ENCODE results near the gene TTC4. TPM values are rescaled to one million over a fixed set of nuclear protein-coding genes. Genes with fewer than 3 reads are reported as not detected.

TTC4 gene
- total and polyA plus RNA-seq, 2 experiments from 2014 or later, result 25.1 to 33.6 TPM

DNA sequence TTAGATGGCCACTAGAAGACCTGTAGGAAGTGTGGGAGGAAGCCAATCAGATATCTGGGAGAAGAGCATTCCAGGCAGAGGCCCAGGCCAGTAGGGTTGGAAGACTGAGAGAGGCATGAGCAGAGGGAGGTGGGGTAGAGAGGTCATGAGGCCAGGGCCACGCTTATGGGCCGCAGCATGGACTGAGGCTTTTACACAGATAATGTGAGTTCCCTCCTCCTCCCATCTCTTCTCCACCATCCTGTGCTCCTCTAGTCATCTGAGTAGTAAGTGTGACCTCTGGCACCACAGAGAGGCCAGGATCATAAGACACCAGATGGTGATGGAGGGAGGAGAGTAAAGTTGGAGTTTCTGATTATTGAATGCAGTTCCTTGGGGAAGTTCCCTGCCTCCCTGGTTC lies 68.4 kb downstream of the TTC4 start (continued):
- TF ChIP-seq, protein P1, sequence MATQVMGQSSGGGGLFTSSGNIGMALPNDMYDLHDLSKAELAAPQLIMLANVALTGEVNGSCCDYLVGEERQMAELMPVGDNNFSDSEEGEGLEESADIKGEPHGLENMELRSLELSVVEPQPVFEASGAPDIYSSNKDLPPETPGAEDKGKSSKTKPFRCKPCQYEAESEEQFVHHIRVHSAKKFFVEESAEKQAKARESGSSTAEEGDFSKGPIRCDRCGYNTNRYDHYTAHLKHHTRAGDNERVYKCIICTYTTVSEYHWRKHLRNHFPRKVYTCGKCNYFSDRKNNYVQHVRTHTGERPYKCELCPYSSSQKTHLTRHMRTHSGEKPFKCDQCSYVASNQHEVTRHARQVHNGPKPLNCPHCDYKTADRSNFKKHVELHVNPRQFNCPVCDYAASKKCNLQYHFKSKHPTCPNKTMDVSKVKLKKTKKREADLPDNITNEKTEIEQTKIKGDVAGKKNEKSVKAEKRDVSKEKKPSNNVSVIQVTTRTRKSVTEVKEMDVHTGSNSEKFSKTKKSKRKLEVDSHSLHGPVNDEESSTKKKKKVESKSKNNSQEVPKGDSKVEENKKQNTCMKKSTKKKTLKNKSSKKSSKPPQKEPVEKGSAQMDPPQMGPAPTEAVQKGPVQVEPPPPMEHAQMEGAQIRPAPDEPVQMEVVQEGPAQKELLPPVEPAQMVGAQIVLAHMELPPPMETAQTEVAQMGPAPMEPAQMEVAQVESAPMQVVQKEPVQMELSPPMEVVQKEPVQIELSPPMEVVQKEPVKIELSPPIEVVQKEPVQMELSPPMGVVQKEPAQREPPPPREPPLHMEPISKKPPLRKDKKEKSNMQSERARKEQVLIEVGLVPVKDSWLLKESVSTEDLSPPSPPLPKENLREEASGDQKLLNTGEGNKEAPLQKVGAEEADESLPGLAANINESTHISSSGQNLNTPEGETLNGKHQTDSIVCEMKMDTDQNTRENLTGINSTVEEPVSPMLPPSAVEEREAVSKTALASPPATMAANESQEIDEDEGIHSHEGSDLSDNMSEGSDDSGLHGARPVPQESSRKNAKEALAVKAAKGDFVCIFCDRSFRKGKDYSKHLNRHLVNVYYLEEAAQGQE (IDR thresholded peaks at IDR 0.05; ENCODE audit: unreplicated experiment), result no peak
- TF ChIP-seq, protein P2, sequence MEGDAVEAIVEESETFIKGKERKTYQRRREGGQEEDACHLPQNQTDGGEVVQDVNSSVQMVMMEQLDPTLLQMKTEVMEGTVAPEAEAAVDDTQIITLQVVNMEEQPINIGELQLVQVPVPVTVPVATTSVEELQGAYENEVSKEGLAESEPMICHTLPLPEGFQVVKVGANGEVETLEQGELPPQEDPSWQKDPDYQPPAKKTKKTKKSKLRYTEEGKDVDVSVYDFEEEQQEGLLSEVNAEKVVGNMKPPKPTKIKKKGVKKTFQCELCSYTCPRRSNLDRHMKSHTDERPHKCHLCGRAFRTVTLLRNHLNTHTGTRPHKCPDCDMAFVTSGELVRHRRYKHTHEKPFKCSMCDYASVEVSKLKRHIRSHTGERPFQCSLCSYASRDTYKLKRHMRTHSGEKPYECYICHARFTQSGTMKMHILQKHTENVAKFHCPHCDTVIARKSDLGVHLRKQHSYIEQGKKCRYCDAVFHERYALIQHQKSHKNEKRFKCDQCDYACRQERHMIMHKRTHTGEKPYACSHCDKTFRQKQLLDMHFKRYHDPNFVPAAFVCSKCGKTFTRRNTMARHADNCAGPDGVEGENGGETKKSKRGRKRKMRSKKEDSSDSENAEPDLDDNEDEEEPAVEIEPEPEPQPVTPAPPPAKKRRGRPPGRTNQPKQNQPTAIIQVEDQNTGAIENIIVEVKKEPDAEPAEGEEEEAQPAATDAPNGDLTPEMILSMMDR (conservative IDR thresholded peaks at IDR 0.05; ENCODE audit: low read depth in 2 of 2), result no peak
- no peak for TF ChIP-seq JUNB (IDR thresholded peaks at IDR 0.05; ENCODE audit: unreplicated experiment)
- TF ChIP-seq NANOG (IDR thresholded peaks at IDR 0.05; ENCODE audit: borderline replicate concordance), result no peak

DNA sequence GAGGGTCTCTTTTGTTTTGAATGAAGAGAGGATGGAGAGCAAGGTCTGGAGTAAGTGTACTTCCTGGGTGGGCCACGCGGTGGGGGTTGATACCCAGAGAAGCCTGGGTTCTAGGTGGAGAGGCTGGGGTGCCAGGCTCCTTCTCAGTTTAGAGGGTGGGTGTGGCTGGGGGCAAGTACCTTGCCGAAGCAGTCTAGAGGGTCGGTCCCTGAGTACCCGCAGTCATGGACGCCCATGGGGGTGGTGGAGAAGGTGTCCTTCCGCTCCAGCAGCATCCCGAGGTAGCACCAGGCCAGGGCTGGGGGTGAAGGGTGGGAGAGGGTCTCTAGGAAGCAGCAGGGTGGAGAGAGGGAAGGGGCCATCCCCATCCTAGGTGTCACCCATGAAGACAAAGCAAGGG lies 71.1 kb downstream of the TTC4 start:
- H3K4me3 Mint-ChIP-seq, result no peak overlapping the region
- H3K9me3 Mint-ChIP-seq, result peaks cover under 1% of the 10 kb centered on the region; the same call in 1 of the 3 replicates
- TF ChIP-seq STAT1 (IDR thresholded peaks at IDR 0.05; ENCODE audit: unreplicated experiment), result no peak
- TF ChIP-seq NANOG (IDR thresholded peaks at IDR 0.05; ENCODE audit: borderline replicate concordance), result no peak
- TF ChIP-seq CREB1 (CRISPR knock-in tag; IDR thresholded peaks at IDR 0.05; ENCODE audit: low read depth), result no peak
- no peak for TF ChIP-seq ZNF331 (CRISPR knock-in tag; IDR thresholded peaks at IDR 0.05; ENCODE audit: low read depth)
- Histone ChIP-seq H2AFZ (no peak overlapping the region), H3K27ac (ENCODE audit: low read depth) (no peak overlapping the region), H3F3A (replicated peaks; ENCODE audit: low read depth) (peaks cover 2% of the 10 kb centered on the region), H4K20me1 (replicated peaks; ENCODE audit: insufficient read depth) (0 out of 2 replicates have a peak, but pooled peaks cover 2% of the 10 kb centered on the region), H3K79me2 (replicated peaks; ENCODE audit: insufficient read depth) (no peaks in the 10 kb centered on the region), H3K36me3 (ENCODE audit: insufficient read depth) (no peaks in the 10 kb centered on the region), H3K27me3 (ENCODE audit: insufficient read depth) (peaks cover 20% of the 10 kb centered on the region), H3K4me3 (no peak overlapping the region), H3K4me2 (no peak overlapping the region), H3K4me1 (ENCODE audit: insufficient read depth) (peaks cover 15% of the 10 kb centered on the region; the same call in 1 of the 2 replicates), H3K9me2 (ENCODE audit: insufficient read depth) (no peaks in the 10 kb centered on the region)
- peaks cover 20% of the 10 kb centered on the region for H3K27me3 Mint-ChIP-seq (ENCODE audit: insufficient read depth, low read depth, poor library complexity)
- H3K36me3 Mint-ChIP-seq (ENCODE audit: low read depth), result no peaks in the 10 kb centered on the region; the same call in 2 of the 3 replicates
- peaks cover 21% of the 10 kb centered on the region for H3K4me1 Mint-ChIP-seq
- H3K27ac Mint-ChIP-seq, result no peak overlapping the region
- ATAC-seq (no peak), DNase-seq (ENCODE audit: low spot score) (no peak)

DNA sequence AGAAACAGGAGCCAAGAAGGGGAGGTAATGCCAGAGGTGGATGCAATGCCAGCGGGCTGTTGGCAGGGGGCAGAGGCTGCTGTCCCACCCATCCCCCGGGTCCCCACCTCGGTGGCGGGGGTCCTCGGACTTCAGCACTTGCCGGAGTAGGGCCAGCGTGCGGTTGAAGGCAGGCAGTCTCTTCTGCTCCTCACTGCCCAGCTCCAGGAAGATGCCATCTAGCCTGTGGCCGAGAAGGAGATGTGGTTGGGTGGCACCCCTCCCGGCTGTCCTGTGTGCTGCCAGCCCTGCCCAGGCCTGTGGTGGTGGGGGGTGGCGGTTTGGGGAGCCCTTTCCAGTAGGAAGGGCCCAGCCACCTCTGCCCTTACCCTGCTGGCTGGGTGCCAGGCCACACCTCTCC lies 71.9 kb downstream of the TTC4 start:
- H3K27ac Mint-ChIP-seq, result no peak overlapping the region
- no peaks in the 10 kb centered on the region for H3K9me2 ChIP-seq (ENCODE audit: insufficient read depth)
- H3K27me3 ChIP-seq (ENCODE audit: insufficient read depth), result peaks cover 11% of the 10 kb centered on the region
- H3K4me1 Mint-ChIP-seq, result peaks cover 20% of the 10 kb centered on the region
- H3K79me2 ChIP-seq (replicated peaks; ENCODE audit: insufficient read depth), result no peaks in the 10 kb centered on the region
- H3K36me3 ChIP-seq (ENCODE audit: insufficient read depth), result no peaks in the 10 kb centered on the region
- DNase-seq (ENCODE audit: low spot score) (no peak), ATAC-seq (no peak)
- no peaks in the 10 kb centered on the region for H4K20me1 ChIP-seq (replicated peaks; ENCODE audit: insufficient read depth)
- H3F3A ChIP-seq (replicated peaks; ENCODE audit: low read depth), result no peaks in the 10 kb centered on the region
- peaks cover 15% of the 10 kb centered on the region; the same call in 1 of the 2 replicates for H3K4me1 ChIP-seq (ENCODE audit: insufficient read depth)
- no peak overlapping the region for H3K27ac ChIP-seq (ENCODE audit: low read depth)
- H3K4me3 Mint-ChIP-seq, result no peak overlapping the region
- no peak overlapping the region for H3K4me3 ChIP-seq
- peaks cover 13% of the 10 kb centered on the region for H3K27me3 Mint-ChIP-seq (ENCODE audit: insufficient read depth, low read depth, poor library complexity)
- H3K9me3 Mint-ChIP-seq, result peaks cover 4% of the 10 kb centered on the region; the same call in 2 of the 3 replicates
- H3K36me3 Mint-ChIP-seq (ENCODE audit: low read depth), result no peaks in the 10 kb centered on the region
- H3K4me2 ChIP-seq, result no peak overlapping the region
- no peak overlapping the region for H2AFZ ChIP-seq
- TF ChIP-seq EZH2phosphoT487 (IDR thresholded peaks at IDR 0.05; ENCODE audit: unreplicated experiment), result no peak
- TF ChIP-seq, protein P3, sequence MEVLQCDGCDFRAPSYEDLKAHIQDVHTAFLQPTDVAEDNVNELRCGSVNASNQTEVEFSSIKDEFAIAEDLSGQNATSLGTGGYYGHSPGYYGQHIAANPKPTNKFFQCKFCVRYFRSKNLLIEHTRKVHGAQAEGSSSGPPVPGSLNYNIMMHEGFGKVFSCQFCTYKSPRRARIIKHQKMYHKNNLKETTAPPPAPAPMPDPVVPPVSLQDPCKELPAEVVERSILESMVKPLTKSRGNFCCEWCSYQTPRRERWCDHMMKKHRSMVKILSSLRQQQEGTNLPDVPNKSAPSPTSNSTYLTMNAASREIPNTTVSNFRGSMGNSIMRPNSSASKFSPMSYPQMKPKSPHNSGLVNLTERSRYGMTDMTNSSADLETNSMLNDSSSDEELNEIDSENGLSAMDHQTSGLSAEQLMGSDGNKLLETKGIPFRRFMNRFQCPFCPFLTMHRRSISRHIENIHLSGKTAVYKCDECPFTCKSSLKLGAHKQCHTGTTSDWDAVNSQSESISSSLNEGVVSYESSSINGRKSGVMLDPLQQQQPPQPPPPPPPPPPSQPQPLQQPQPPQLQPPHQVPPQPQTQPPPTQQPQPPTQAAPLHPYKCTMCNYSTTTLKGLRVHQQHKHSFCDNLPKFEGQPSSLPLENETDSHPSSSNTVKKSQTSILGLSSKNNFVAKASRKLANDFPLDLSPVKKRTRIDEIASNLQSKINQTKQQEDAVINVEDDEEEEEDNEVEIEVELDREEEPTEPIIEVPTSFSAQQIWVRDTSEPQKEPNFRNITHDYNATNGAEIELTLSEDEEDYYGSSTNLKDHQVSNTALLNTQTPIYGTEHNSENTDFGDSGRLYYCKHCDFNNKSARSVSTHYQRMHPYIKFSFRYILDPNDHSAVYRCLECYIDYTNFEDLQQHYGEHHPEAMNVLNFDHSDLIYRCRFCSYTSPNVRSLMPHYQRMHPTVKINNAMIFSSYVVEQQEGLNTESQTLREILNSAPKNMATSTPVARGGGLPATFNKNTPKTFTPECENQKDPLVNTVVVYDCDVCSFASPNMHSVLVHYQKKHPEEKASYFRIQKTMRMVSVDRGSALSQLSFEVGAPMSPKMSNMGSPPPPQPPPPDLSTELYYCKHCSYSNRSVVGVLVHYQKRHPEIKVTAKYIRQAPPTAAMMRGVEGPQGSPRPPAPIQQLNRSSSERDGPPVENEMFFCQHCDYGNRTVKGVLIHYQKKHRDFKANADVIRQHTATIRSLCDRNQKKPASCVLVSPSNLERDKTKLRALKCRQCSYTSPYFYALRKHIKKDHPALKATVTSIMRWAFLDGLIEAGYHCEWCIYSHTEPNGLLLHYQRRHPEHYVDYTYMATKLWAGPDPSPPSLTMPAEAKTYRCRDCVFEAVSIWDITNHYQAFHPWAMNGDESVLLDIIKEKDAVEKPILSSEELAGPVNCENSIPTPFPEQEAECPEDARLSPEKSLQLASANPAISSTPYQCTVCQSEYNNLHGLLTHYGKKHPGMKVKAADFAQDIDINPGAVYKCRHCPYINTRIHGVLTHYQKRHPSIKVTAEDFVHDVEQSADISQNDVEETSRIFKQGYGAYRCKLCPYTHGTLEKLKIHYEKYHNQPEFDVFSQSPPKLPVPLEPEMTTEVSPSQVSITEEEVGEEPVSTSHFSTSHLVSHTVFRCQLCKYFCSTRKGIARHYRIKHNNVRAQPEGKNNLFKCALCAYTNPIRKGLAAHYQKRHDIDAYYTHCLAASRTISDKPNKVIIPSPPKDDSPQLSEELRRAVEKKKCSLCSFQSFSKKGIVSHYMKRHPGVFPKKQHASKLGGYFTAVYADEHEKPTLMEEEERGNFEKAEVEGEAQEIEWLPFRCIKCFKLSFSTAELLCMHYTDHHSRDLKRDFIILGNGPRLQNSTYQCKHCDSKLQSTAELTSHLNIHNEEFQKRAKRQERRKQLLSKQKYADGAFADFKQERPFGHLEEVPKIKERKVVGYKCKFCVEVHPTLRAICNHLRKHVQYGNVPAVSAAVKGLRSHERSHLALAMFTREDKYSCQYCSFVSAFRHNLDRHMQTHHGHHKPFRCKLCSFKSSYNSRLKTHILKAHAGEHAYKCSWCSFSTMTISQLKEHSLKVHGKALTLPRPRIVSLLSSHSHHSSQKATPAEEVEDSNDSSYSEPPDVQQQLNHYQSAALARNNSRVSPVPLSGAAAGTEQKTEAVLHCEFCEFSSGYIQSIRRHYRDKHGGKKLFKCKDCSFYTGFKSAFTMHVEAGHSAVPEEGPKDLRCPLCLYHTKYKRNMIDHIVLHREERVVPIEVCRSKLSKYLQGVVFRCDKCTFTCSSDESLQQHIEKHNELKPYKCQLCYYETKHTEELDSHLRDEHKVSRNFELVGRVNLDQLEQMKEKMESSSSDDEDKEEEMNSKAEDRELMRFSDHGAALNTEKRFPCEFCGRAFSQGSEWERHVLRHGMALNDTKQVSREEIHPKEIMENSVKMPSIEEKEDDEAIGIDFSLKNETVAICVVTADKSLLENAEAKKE (CRISPR knock-in tag; IDR thresholded peaks at IDR 0.05), result no peak

Measured in GM23338 (cell line).